Hepatocyte (in vitro differentiated cells): Measurements from ENCODE around the gene CRACDL. TPM values are rescaled to one million over a fixed set of nuclear protein-coding genes. Genes with fewer than 3 reads are reported as not detected.

Experiments used
- DNase-seq: peaks from one replicate; pipeline ENCODE4 v3.0.0-alpha.2; 2016; ENCODE audit warnings: low spot score
- H2AFZ ChIP-seq: fragments of 200-600 bp; sonication (generic); 2 replicates; pipeline ENCODE4 v1.6.0; 2016; ENCODE audit warnings: antibody characterized with exemption, mild to moderate bottlenecking
- H3K27ac ChIP-seq: fragments of 200-600 bp; sonication (generic); 2 replicates; pipeline ENCODE4 v1.5.1; 2016; ENCODE audit warnings: mild to moderate bottlenecking
- H3K27me3 ChIP-seq: fragments of 200-600 bp; sonication (generic); 2 replicates; pipeline ENCODE4 v1.6.1; 2016
- H3K36me3 ChIP-seq: fragments of 200-600 bp; sonication (generic); replicated peaks from 2 replicates; pipeline ENCODE4 v1.5.1; 2016; ENCODE audit warnings: low read depth; ENCODE audit not compliant: insufficient read depth
- H3K4me1 ChIP-seq: fragments of 200-600 bp; sonication (generic); 2 replicates; pipeline ENCODE4 v1.5.1; 2016; ENCODE audit warnings: mild to moderate bottlenecking, moderate library complexity; ENCODE audit not compliant: insufficient read depth
- H3K4me2 ChIP-seq: fragments of 200-600 bp; sonication (generic); 2 replicates; pipeline ENCODE4 v1.6.0; 2016
- H3K4me3 ChIP-seq: fragments of 200-600 bp; sonication (generic); 2 replicates; pipeline ENCODE4 v1.5.1; 2016; ENCODE audit warnings: mild to moderate bottlenecking
- H3K79me2 ChIP-seq: fragments of 200-600 bp; sonication (generic); 2 replicates; pipeline ENCODE4 v1.6.0; 2017; ENCODE audit warnings: mild to moderate bottlenecking
- H3K9me2 ChIP-seq: fragments of 200-600 bp; sonication (generic); replicated peaks from 2 replicates; pipeline ENCODE4 v1.6.0; 2017; ENCODE audit warnings: mild to moderate bottlenecking; ENCODE audit not compliant: insufficient read depth
- H3K9me3 ChIP-seq: fragments of 200-600 bp; sonication (generic); 2 replicates; pipeline ENCODE4 v1.5.1; 2016; ENCODE audit warnings: low read depth, mild to moderate bottlenecking
- H4K20me1 ChIP-seq: fragments of 200-600 bp; sonication (generic); 2 replicates; pipeline ENCODE4 v1.6.0; 2016; ENCODE audit warnings: mild to moderate bottlenecking; ENCODE audit not compliant: insufficient read depth, poor library complexity, severe bottlenecking
- CTCF ChIP-seq: fragments of 200-600 bp; sonication (generic); IDR thresholded peaks from 2 replicates; pipeline ENCODE4 v1.5.1; 2016; ENCODE audit warnings: antibody characterized with exemption, mild to moderate bottlenecking; ENCODE audit not compliant: poor library complexity
- EZH2 ChIP-seq: fragments of 200-600 bp; sonication (generic); IDR thresholded peaks from 2 replicates; pipeline ENCODE4 v1.6.1; 2016; ENCODE audit warnings: antibody characterized with exemption, mild to moderate bottlenecking, borderline replicate concordance
- EZH2phosphoT487 ChIP-seq: fragments of 200-600 bp; sonication (generic); IDR thresholded peaks from one replicate; pipeline ENCODE4 v1.6.1; 2018; ENCODE audit warnings: antibody characterized with exemption, mild to moderate bottlenecking, low read depth, moderate library complexity; ENCODE audit not compliant: unreplicated experiment, severe bottlenecking
- WGBS: methylation state at CpG from one replicate; pipeline ENCODE4 v1.1.6; 2016; ENCODE audit warnings: low lambda C conversion rate; ENCODE audit errors: missing lambda C conversion rate; 5-methylcytosine and 5-hydroxymethylcytosine counted together
- polyA plus RNA-seq: library from polyadenylated mRNA; unstranded; fragments of >200 nt; fragmentation: Nextera tagmentation; extraction: Ambion mirVana; gene quantifications from 2 replicates; pipeline ENCODE4 v1.2.1, GENCODE V29; 2016
- total RNA-seq: library from RNA; depleted of rRNA; stranded (reverse); fragments of >200 nt; gene quantifications from 2 replicates; pipeline ENCODE4 v1.2.3, GENCODE V29; 2014

The CRACDL gene
- total and polyA plus RNA-seq, 2 experiments from 2014 or later: 0.47 to 1.4 TPM

GRCh38 chr2:98921062-98921461, 15.0 kb downstream of the CRACDL start:
- no peak overlapping the region for H2AFZ ChIP-seq
- no peaks in the 10 kb centered on the region for H4K20me1 ChIP-seq
- H3K9me2 ChIP-seq: no peaks in the 10 kb centered on the region
- H3K36me3 ChIP-seq: no peaks in the 10 kb centered on the region
- WGBS: 84% methylated on average over 8 of the region's 9 CpGs
- no peak for DNase-seq
- H3K9me3 ChIP-seq: no peaks in the 10 kb centered on the region
- no peak for TF ChIP-seq CTCF
- no peak for TF ChIP-seq EZH2
- no peak for TF ChIP-seq EZH2phosphoT487
- no peak overlapping the region for H3K4me3 ChIP-seq
- H3K4me1 ChIP-seq: no peaks in the 10 kb centered on the region
- H3K79me2 ChIP-seq: no peaks in the 10 kb centered on the region
- no peak overlapping the region for H3K27ac ChIP-seq
- no peak overlapping the region for H3K4me2 ChIP-seq
- no peaks in the 10 kb centered on the region for H3K27me3 ChIP-seq

DNA sequence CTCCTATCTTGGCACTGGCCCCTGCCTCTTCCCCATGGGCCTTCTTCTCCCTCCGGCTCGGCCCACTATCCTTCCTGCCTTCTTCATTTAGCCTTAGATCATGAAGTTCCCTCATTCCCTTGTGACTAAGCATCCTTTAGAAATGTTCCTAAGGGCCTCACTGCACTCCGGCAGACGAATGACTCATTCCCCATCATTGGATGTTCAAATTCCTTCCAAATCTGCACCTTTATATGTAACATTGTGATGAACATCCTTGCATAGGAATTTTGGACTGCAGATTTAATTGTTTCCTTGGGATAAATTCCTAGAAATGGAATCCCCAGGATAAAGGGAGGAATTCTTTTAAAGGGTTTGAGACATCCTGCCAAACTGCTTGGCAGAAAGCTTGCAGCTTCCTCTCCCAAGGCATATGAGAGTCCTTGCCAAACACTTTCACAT, 19.0 kb downstream of the CRACDL start:
- H4K20me1 ChIP-seq: no peaks in the 10 kb centered on the region
- no peaks in the 10 kb centered on the region for H3K27me3 ChIP-seq
- no peak overlapping the region for H3K27ac ChIP-seq
- H3K4me3 ChIP-seq: no peak overlapping the region
- no peaks in the 10 kb centered on the region for H3K4me1 ChIP-seq
- H3K4me2 ChIP-seq: no peak overlapping the region
- no peaks in the 10 kb centered on the region for H3K79me2 ChIP-seq
- no peak overlapping the region for H2AFZ ChIP-seq
- no peaks in the 10 kb centered on the region for H3K9me3 ChIP-seq
- WGBS: 58% methylated on average over 4 of the region's 4 CpGs
- peak; percentile 36 for DNase-seq
- TF ChIP-seq CTCF (no peak), EZH2phosphoT487 (no peak), EZH2 (no peak)
- no peaks in the 10 kb centered on the region for H3K9me2 ChIP-seq
- H3K36me3 ChIP-seq: no peaks in the 10 kb centered on the region

DNA sequence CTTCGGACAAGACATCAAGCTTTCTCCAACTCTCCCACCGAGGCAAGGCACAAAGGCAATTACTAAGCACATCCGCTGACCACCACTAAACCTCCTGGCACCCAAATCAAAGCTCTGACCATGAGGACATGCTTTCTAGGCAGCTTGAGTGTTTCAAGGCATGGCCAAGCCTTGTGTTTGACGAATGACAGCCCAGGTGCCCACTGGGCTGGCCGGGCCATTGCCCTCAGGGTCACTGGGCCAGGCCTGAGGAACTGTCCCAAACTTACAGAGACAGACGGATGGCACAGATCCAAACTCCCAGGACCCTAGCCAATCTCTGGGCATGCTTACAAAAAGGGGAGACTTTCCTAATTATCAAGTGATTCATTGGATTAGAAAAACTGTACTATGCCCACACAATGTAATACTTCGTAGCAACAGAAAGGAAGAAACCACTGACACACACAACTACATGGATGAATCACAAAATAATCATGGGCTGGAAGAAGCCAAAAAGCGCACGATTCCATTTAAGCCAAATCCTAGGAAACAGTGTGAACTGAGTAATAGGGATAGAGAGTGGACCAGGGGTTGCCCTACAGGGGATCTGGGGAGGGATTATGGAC, 20.2 kb downstream of the CRACDL start:
- Histone ChIP-seq H3K9me3 (no peaks in the 10 kb centered on the region), H3K4me3 (no peak overlapping the region), H3K36me3 (no peaks in the 10 kb centered on the region), H3K27me3 (no peaks in the 10 kb centered on the region), H3K79me2 (no peaks in the 10 kb centered on the region), H4K20me1 (no peaks in the 10 kb centered on the region), H3K4me1 (peaks cover 7% of the 10 kb centered on the region), H3K9me2 (no peaks in the 10 kb centered on the region), H3K4me2 (no peak overlapping the region), H3K27ac (no peak overlapping the region), H2AFZ (no peak overlapping the region)
- no peak for DNase-seq
- TF ChIP-seq EZH2phosphoT487: no peak
- no peak for TF ChIP-seq CTCF
- no peak for TF ChIP-seq EZH2
- WGBS: 94% methylated on average over 9 of the region's 9 CpGs
